ENCODE measurements around the gene EHBP1. TPM values are rescaled to one million over a fixed set of nuclear protein-coding genes. Genes with fewer than 3 reads are reported as not detected.
"Not testable (repeated sequence)": the region's sequence is repeated elsewhere in the genome, so short reads cannot be mapped to it uniquely, and the experiment has no call there.

Gene EHBP1
- total RNA-seq, 1 experiment from 2014 or later: 32.1 TPM

DNA sequence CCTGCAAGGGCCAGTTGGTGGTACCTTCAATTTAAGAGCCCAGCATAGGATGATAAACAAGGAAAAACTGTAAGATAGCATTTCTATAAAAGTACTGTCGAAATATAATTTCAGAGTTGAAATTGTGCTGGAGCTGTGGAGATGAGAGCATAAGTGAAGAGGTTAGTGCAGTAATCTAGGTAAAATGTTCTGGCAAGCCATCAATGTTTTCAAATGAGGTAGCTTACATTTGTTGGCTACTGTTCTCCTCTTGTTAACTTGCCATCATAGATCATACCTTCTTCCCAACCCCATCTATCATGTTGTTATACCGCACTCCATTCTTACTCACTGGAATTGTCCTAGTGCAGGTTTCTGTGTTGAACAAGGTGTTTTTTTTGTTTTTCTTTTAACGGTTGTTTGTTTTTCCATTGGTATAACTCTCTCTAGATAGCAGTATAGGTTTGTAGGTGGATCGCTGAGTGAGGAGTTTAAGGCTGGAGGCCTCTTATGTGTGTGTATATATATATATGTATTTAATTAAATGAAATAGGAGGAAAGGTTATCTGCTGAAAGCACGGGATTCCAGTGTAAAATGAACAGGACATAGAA lies 40.5 kb downstream of the EHBP1 start:
- Histone ChIP-seq H3K9me3 (ENCODE audit: low read depth, low read length, poor library complexity, severe bottlenecking) (no peaks in the 10 kb centered on the region), H3K4me1 (ENCODE audit: insufficient read depth, low read length, poor library complexity, severe bottlenecking) (no peaks in the 10 kb centered on the region), H3K36me3 (ENCODE audit: insufficient read depth, low read length, poor library complexity, severe bottlenecking) (no peaks in the 10 kb centered on the region), H3K4me3 (ENCODE audit: low read depth, low read length, poor library complexity, severe bottlenecking) (no peak overlapping the region), H3K27ac (ENCODE audit: low read depth, low read length, poor library complexity, severe bottlenecking) (no peak overlapping the region), H3K27me3 (replicated peaks; ENCODE audit: insufficient read depth, low read depth, low read length, poor library complexity) (no peaks in the 10 kb centered on the region)
- intact Hi-C loops (cut with micrococcal nuclease; ENCODE audit: unreplicated experiment): no loop called here
- POLR2A ChIA-PET (ENCODE audit: low non-redundant PET): no interaction called here
- no TSS peak for BruUV-seq (replicated peaks)
- no peak for DNase-seq (ENCODE audit: low spot score)
- TF ChIP-seq, protein P1, sequence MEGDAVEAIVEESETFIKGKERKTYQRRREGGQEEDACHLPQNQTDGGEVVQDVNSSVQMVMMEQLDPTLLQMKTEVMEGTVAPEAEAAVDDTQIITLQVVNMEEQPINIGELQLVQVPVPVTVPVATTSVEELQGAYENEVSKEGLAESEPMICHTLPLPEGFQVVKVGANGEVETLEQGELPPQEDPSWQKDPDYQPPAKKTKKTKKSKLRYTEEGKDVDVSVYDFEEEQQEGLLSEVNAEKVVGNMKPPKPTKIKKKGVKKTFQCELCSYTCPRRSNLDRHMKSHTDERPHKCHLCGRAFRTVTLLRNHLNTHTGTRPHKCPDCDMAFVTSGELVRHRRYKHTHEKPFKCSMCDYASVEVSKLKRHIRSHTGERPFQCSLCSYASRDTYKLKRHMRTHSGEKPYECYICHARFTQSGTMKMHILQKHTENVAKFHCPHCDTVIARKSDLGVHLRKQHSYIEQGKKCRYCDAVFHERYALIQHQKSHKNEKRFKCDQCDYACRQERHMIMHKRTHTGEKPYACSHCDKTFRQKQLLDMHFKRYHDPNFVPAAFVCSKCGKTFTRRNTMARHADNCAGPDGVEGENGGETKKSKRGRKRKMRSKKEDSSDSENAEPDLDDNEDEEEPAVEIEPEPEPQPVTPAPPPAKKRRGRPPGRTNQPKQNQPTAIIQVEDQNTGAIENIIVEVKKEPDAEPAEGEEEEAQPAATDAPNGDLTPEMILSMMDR (conservative IDR thresholded peaks at IDR 0.05; ENCODE audit: low read depth, low read length): no peak
- CTCF ChIA-PET: no interaction called here

DNA sequence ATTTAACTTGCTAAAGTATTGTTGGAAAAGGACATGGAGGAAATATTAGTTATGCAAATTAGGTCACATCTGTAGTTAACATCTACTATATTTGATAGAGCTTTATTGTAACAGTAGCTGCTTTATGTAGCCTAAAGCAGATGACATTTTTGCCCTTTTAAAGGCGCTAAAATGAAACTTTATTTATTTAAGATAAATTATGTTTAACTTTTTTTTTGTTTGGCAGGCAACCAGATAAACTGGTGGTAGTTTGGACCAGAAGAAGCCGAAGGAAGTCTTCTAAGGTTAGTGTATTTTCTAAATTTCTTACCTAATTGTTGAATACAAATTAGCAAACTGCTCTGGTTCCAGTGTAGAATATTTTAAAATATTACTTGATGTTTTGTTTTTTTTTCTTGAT lies 41.7 kb downstream of the EHBP1 start:
- CTCF ChIA-PET: no interaction called here
- Histone ChIP-seq H3K27me3 (replicated peaks; ENCODE audit: insufficient read depth, low read depth, low read length, poor library complexity) (no peaks in the 10 kb centered on the region), H3K4me3 (ENCODE audit: low read depth, low read length, poor library complexity, severe bottlenecking) (no peak overlapping the region), H3K9me3 (ENCODE audit: low read depth, low read length, poor library complexity, severe bottlenecking) (no peaks in the 10 kb centered on the region), H3K36me3 (ENCODE audit: insufficient read depth, low read length, poor library complexity, severe bottlenecking) (no peaks in the 10 kb centered on the region), H3K4me1 (ENCODE audit: insufficient read depth, low read length, poor library complexity, severe bottlenecking) (no peaks in the 10 kb centered on the region), H3K27ac (ENCODE audit: low read depth, low read length, poor library complexity, severe bottlenecking) (no peak overlapping the region)
- no peak for TF ChIP-seq EZH2 (IDR thresholded peaks at IDR 0.05; ENCODE audit: borderline replicate concordance, low read depth, low read length, poor library complexity, severe bottlenecking)
- TF ChIP-seq, protein P1 (conservative IDR thresholded peaks at IDR 0.05; ENCODE audit: low read depth, low read length): no peak
- POLR2A ChIA-PET (ENCODE audit: low non-redundant PET): no interaction called here
- no TSS peak for BruUV-seq (replicated peaks)
- DNase-seq (ENCODE audit: low spot score): no peak
- intact Hi-C loops (cut with micrococcal nuclease; ENCODE audit: unreplicated experiment): no loop called here

DNA sequence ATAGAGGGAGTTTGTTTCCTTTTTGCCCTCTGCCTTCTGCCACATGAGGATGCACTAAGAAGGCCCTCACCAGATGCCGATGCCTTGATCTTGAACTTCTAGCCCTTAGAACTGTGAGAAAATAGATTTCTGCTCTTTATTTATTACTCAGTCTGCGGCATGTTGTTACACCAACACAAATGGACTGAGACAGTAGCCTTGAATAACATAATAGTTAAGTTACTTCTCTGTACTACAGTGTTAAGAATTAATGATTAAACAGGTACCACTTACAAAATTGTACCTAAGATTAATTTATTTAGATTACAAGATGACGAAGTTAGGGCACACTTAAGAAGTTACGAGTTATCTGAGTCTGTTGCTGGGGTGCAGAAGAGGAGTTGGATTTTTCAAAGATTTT lies 42.4 kb downstream of the EHBP1 start:
- BruUV-seq (replicated peaks): no TSS peak
- CTCF ChIA-PET: no interaction called here
- Histone ChIP-seq H3K27ac (ENCODE audit: low read depth, low read length, poor library complexity, severe bottlenecking) (no peak overlapping the region), H3K36me3 (ENCODE audit: insufficient read depth, low read length, poor library complexity, severe bottlenecking) (no peaks in the 10 kb centered on the region), H3K9me3 (ENCODE audit: low read depth, low read length, poor library complexity, severe bottlenecking) (no peaks in the 10 kb centered on the region), H3K4me1 (ENCODE audit: insufficient read depth, low read length, poor library complexity, severe bottlenecking) (no peaks in the 10 kb centered on the region), H3K4me3 (ENCODE audit: low read depth, low read length, poor library complexity, severe bottlenecking) (no peak overlapping the region), H3K27me3 (replicated peaks; ENCODE audit: insufficient read depth, low read depth, low read length, poor library complexity) (no peaks in the 10 kb centered on the region)
- intact Hi-C loops (cut with micrococcal nuclease; ENCODE audit: unreplicated experiment): no loop called here
- DNase-seq (ENCODE audit: low spot score): no peak
- no peak for TF ChIP-seq EZH2 (IDR thresholded peaks at IDR 0.05; ENCODE audit: borderline replicate concordance, low read depth, low read length, poor library complexity, severe bottlenecking)
- TF ChIP-seq, protein P1 (conservative IDR thresholded peaks at IDR 0.05; ENCODE audit: low read depth, low read length): no peak
- POLR2A ChIA-PET (ENCODE audit: low non-redundant PET): no interaction called here

DNA sequence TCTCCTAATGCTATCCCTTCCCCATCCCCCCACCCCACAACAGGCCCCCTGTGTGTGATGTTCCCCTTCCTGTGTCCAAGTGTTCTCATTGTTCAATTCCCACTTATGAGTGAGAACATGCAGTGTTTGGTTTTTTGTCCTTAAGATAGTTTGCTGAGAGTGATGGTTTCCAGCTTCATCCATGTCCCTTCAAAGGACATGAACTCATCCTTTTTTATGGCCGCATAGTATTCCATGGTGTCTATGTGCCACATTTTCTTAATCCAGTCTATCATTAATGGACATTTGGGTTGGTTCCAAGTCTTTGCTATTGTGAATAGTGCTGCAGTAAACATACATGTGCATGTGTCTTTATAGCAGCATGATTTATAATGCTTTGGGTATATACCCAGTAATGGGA lies 43.6 kb downstream of the EHBP1 start:
- DNase-seq (ENCODE audit: low spot score); H3K27me3 ChIP-seq (replicated peaks; ENCODE audit: insufficient read depth, low read depth, low read length, poor library complexity); CTCF ChIA-PET; intact Hi-C loops (cut with micrococcal nuclease; ENCODE audit: unreplicated experiment); H3K9me3 ChIP-seq (ENCODE audit: low read depth, low read length, poor library complexity, severe bottlenecking); POLR2A ChIA-PET (ENCODE audit: low non-redundant PET); BruUV-seq (replicated peaks); H3K4me3 ChIP-seq (ENCODE audit: low read depth, low read length, poor library complexity, severe bottlenecking); H3K4me1 ChIP-seq (ENCODE audit: insufficient read depth, low read length, poor library complexity, severe bottlenecking); H3K36me3 ChIP-seq (ENCODE audit: insufficient read depth, low read length, poor library complexity, severe bottlenecking); H3K27ac ChIP-seq (ENCODE audit: low read depth, low read length, poor library complexity, severe bottlenecking): not testable (repeated sequence)
